Brain microvascular endothelial cell (primary cell): Measurements from ENCODE around the gene RUVBL2.

Experiments used
- DNase-seq: peaks from one replicate; pipeline ENCODE4 v3.0.0-alpha.2; 2020
- H3K27ac ChIP-seq: fragments of 250-450 bp; sonication (Bioruptor Pico); 2 replicates; pipeline ENCODE4 v1.5.1; 2020; ENCODE audit warnings: mild to moderate bottlenecking, moderate library complexity
- H3K27me3 ChIP-seq: fragments of 250-450 bp; sonication (Bioruptor Pico); replicated peaks from 2 replicates; pipeline ENCODE4 v1.5.1; 2020; ENCODE audit warnings: mild to moderate bottlenecking
- H3K36me3 ChIP-seq: fragments of 250-450 bp; sonication (Bioruptor Pico); replicated peaks from 2 replicates; pipeline ENCODE4 v1.5.1; 2020; ENCODE audit warnings: mild to moderate bottlenecking
- H3K4me3 ChIP-seq: 2 replicates; pipeline ENCODE4 v1.5.1; 2011; ENCODE audit warnings: low read depth, mild to moderate bottlenecking, control low read depth, low read length, moderate library complexity
- CTCF ChIP-seq: IDR thresholded peaks from 2 replicates; pipeline ENCODE4 v1.5.1; 2011; ENCODE audit warnings: low read depth, mild to moderate bottlenecking, moderate library complexity, low read length, control low read depth, inconsistent platforms; ENCODE audit errors: missing control alignments
- in situ Hi-C: cut with HindIII; loops from 2 replicates; pipeline ENCODE4 v1.10.0; 2017; ENCODE audit warnings: low sequenced_read_pairs, low pct_ligation_motif_present

RUVBL2 gene

GRCh38 chr19:48989701-48990291, 3.9 kb upstream of the RUVBL2 start:
- Histone ChIP-seq H3K27me3 (no peaks in the 10 kb centered on the region), H3K4me3 (no peak overlapping the region), H3K27ac (no peak overlapping the region), H3K36me3 (peaks cover 41% of the 10 kb centered on the region)
- in situ Hi-C loops, result no loop called here
- no peak for TF ChIP-seq CTCF
- DNase-seq, result no peak

- TF ChIP-seq CTCF, result no peak
- in situ Hi-C loops, result no loop called here
- DNase-seq, result no peak
- Histone ChIP-seq H3K27ac (no peak overlapping the region), H3K27me3 (no peaks in the 10 kb centered on the region), H3K4me3 (no peak overlapping the region), H3K36me3 (peaks cover 35% of the 10 kb centered on the region)
Observed at GRCh38 chr19:48990400-48990799, 3.3 kb upstream of the RUVBL2 start.

GRCh38 chr19:48991011-48991609, 2.6 kb upstream of the RUVBL2 start:
- in situ Hi-C loops, result no loop called here
- Histone ChIP-seq H3K4me3 (no peak overlapping the region), H3K36me3 (peaks cover 28% of the 10 kb centered on the region), H3K27ac (no peak overlapping the region), H3K27me3 (no peaks in the 10 kb centered on the region)
- DNase-seq, result no peak
- no peak for TF ChIP-seq CTCF

- peak overlapping the region; percentile 65 for H3K27ac ChIP-seq
- H3K36me3 ChIP-seq, result peaks cover 21% of the 10 kb centered on the region
- peak overlapping the region; percentile 91 for H3K4me3 ChIP-seq
- no peak for TF ChIP-seq CTCF
- no peaks in the 10 kb centered on the region for H3K27me3 ChIP-seq
- in situ Hi-C loops, result no loop called here
- DNase-seq, result peak; percentile 77
Observed at GRCh38 chr19:48991873-48992580, 1.7 kb upstream of the RUVBL2 start.

GRCh38 chr19:48992581-48993174, 1.0 kb upstream of the RUVBL2 start:
- Histone ChIP-seq H3K36me3 (peaks cover 18% of the 10 kb centered on the region), H3K27me3 (no peaks in the 10 kb centered on the region), H3K27ac (peak overlapping the region; percentile 65), H3K4me3 (peak overlapping the region; percentile 91)
- DNase-seq, result no peak
- TF ChIP-seq CTCF, result no peak
- in situ Hi-C loops, result no loop called here
